Memory B cell (primary cell): ENCODE results near the gene YARS1.

Source experiments
- ATAC-seq: fragments of 150-1000 bp; cut with Tn5 transposase; 2 replicates; pipeline ENCODE4 v1.10.0; 2021; ENCODE audit warnings: low read depth, mild to moderate bottlenecking, moderate library complexity
- DNase-seq, 2 donors: peaks; one replicate each; pipeline ENCODE4 v3.0.0; 2022; ENCODE audit warnings: low spot score in 2 of 2
- H3K27ac Mint-ChIP-seq: one replicate; pipeline ENCODE4 v1.8.0; 2022; ENCODE audit warnings: mild to moderate bottlenecking, moderate library complexity, mixed read lengths
- H3K27me3 Mint-ChIP-seq: one replicate; pipeline ENCODE4 v1.8.0; 2022; ENCODE audit warnings: mixed read lengths
- H3K36me3 Mint-ChIP-seq: one replicate; pipeline ENCODE4 v1.8.0; 2022; ENCODE audit warnings: mild to moderate bottlenecking, mixed read lengths
- H3K4me1 Mint-ChIP-seq: one replicate; pipeline ENCODE4 v1.8.0; 2022; ENCODE audit warnings: mixed read lengths
- H3K4me3 Mint-ChIP-seq: one replicate; pipeline ENCODE4 v1.8.0; 2022; ENCODE audit warnings: mild to moderate bottlenecking, moderate library complexity, mixed read lengths
- H3K9me3 Mint-ChIP-seq: one replicate; pipeline ENCODE4 v1.8.0; 2022; ENCODE audit warnings: mixed read lengths

YARS1 gene

DNA sequence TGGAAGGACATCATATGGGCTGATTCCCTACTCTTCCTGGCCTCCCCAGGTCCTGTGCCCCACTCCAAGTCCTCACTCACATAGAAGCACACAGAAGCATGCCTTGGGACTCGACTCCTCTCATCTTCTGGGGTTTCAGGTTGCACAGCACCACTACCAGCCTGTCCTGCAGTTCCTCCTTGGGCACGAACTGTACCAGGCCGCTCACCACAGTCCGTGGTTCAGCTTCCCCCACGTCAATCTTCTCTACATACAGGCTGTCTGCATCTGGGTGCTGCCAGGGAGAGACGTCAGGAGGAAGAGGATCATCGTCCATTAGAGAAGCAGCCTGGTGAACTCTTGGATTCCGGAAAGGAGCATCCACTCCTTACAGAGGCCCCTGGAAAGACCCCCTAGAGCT is 37.2 kb downstream of the YARS1 start:
- Mint-ChIP-seq H3K9me3 (no peaks in the 10 kb centered on the region), H3K4me3 (no peak overlapping the region), H3K27ac (no peak overlapping the region), H3K36me3 (peaks cover 36% of the 10 kb centered on the region), H3K4me1 (no peaks in the 10 kb centered on the region), H3K27me3 (no peaks in the 10 kb centered on the region)
- ATAC-seq (no peak), DNase-seq (no peak)

GRCh38 chr1:32779242-32779641 is 37.9 kb downstream of the YARS1 start:
- H3K9me3 Mint-ChIP-seq = no peaks in the 10 kb centered on the region
- DNase-seq (no peak), ATAC-seq (no peak)
- H3K27ac Mint-ChIP-seq = no peak overlapping the region
- H3K4me3 Mint-ChIP-seq = no peak overlapping the region
- no peaks in the 10 kb centered on the region for H3K27me3 Mint-ChIP-seq
- H3K36me3 Mint-ChIP-seq = peaks cover 32% of the 10 kb centered on the region
- H3K4me1 Mint-ChIP-seq = no peaks in the 10 kb centered on the region

DNA sequence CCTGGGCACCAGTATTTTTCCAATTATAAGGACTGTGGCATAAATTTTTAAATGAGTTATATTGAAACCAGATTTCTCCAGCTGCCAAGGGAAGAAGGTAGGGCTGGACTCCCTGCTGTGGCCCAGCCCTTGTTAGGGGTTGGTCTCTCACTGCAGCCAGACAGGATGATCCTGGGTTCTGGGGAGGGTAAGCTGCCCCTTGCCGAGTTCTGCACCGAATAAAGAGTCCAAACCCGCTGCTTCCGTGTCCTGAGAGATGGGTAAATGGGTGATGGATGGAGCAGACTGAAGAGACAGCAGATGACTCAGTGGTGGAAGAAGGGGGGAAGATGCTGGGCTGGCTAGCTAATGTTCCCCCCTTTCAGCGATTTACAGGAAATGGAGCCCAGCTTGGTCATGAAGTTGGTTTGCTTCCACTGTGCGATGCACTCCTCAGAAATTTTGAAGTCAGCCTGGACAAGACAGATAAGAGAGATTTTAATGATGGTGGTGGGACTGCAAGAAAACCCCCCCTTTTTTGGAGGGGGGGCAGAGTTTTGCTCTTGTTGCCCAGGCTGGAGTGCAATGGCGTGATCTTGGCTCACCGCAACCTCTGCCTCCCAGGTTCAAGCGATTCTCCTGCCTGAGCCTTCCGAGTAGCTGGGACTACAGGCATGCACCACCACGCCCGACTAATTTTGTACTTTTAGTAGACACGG is 41.4 kb downstream of the YARS1 start:
- no peaks in the 10 kb centered on the region for H3K9me3 Mint-ChIP-seq
- DNase-seq (no peak), ATAC-seq (no peak)
- no peak overlapping the region for H3K27ac Mint-ChIP-seq
- peaks cover 4% of the 10 kb centered on the region for H3K27me3 Mint-ChIP-seq
- H3K4me3 Mint-ChIP-seq = no peak overlapping the region
- peaks cover 24% of the 10 kb centered on the region for H3K36me3 Mint-ChIP-seq
- H3K4me1 Mint-ChIP-seq = peaks cover 4% of the 10 kb centered on the region

- no peak for ATAC-seq
- Mint-ChIP-seq H3K36me3 (peaks cover 18% of the 10 kb centered on the region), H3K27ac (no peak overlapping the region), H3K27me3 (peaks cover 4% of the 10 kb centered on the region), H3K9me3 (no peaks in the 10 kb centered on the region), H3K4me3 (no peak overlapping the region), H3K4me1 (peaks cover 4% of the 10 kb centered on the region)
- no peak for DNase-seq
Measured at GRCh38 chr1:32774950-32775634, 42.1 kb downstream of the YARS1 start.

- peaks cover 4% of the 10 kb centered on the region for H3K4me1 Mint-ChIP-seq
- peaks cover 4% of the 10 kb centered on the region for H3K27me3 Mint-ChIP-seq
- no peaks in the 10 kb centered on the region for H3K9me3 Mint-ChIP-seq
- ATAC-seq (no peak), DNase-seq (no peak)
- no peak overlapping the region for H3K27ac Mint-ChIP-seq
- H3K36me3 Mint-ChIP-seq = peaks cover 15% of the 10 kb centered on the region
- no peak overlapping the region for H3K4me3 Mint-ChIP-seq
Measured at GRCh38 chr1:32774464-32774808, 42.7 kb downstream of the YARS1 start.

DNA sequence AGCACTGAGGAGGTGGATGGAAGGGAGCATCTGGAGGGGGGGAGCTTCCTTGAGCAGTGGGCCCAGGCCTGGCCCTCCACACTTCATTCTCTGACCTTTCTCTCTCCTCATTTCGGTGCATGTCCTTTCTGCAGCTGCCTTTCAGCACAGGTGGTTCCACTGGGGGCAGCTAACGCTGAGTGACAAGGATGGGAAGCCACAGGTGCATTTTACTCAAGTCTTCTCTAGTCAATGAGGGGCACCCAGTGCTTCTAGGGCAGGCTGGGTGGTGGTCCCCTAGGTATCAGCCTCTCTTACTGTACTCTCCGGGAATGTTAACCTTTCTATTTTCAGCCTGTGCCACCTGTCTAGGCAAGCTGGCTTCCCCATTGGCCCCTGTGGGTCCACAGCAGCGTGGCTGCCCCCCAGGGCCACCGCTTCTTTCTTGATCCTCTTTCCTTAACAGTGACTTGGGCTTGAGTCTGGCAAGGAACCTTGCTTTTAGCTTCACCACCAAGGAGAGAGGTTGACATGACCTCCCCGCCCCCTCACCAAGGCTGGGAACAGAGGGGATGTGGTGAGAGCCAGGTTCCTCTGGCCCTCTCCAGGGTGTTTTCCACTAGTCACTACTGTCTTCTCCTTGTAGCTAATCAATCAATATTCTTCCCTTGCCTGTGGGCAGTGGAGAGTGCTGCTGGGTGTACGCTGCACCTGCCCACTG is 43.2 kb downstream of the YARS1 start:
- H3K27ac Mint-ChIP-seq = no peak overlapping the region
- DNase-seq (no peak), ATAC-seq (no peak)
- H3K36me3 Mint-ChIP-seq = peaks cover 12% of the 10 kb centered on the region
- H3K4me3 Mint-ChIP-seq = no peak overlapping the region
- no peaks in the 10 kb centered on the region for H3K9me3 Mint-ChIP-seq
- peaks cover 4% of the 10 kb centered on the region for H3K4me1 Mint-ChIP-seq
- peaks cover 4% of the 10 kb centered on the region for H3K27me3 Mint-ChIP-seq

GRCh38 chr1:32773018-32773763 is 44.0 kb downstream of the YARS1 start:
- Mint-ChIP-seq H3K27ac (no peak overlapping the region), H3K9me3 (no peaks in the 10 kb centered on the region), H3K27me3 (peaks cover 4% of the 10 kb centered on the region), H3K4me3 (no peak overlapping the region), H3K4me1 (peaks cover 4% of the 10 kb centered on the region), H3K36me3 (peaks cover 11% of the 10 kb centered on the region)
- peak; percentile 94 for ATAC-seq
- DNase-seq = peak; percentile 68 to 69

DNA sequence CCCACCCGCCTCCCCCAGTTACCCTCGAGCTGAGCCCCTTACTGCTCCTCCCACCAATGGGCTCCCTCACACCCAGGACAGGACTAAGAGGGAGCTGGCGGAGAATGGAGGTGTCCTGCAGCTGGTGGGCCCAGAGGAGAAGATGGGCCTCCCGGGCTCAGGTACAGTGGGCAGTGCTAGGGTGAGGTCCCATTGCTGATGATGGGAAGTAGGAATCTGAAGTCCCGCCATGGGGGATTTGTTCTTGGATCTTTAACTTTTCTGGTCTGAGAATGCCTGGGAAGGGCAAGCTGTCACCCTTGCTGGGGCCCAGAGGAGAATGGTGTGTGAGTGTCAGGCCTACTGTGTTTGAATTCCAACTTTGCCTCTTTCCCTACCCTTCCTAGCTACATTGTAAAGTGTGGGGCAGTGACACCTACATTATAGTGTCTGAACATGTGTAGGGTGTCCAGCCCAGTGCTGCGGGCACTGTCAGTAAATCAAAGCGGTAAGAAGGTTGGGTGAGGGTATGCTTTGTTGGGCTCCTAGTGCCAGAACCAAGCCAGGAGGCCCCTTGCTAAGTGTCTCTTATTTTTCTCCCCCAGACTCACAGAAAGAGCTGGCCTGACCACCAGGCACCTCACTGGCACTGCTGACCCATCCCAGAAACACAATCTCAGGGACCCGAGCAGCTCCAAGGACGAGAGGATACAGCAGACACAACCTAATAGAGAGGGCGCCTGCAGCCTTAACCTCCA is 44.7 kb downstream of the YARS1 start:
- ATAC-seq (no peak), DNase-seq (no peak)
- H3K4me3 Mint-ChIP-seq = no peak overlapping the region
- H3K36me3 Mint-ChIP-seq = peaks cover 8% of the 10 kb centered on the region
- H3K9me3 Mint-ChIP-seq = no peaks in the 10 kb centered on the region
- H3K27ac Mint-ChIP-seq = no peak overlapping the region
- peaks cover 4% of the 10 kb centered on the region for H3K27me3 Mint-ChIP-seq
- H3K4me1 Mint-ChIP-seq = peaks cover 4% of the 10 kb centered on the region

GRCh38 chr1:32771561-32772280 is 45.4 kb downstream of the YARS1 start:
- no peak for DNase-seq
- H3K4me3 Mint-ChIP-seq = no peak overlapping the region
- ATAC-seq = no peak
- peaks cover 4% of the 10 kb centered on the region for H3K4me1 Mint-ChIP-seq
- no peak overlapping the region for H3K27ac Mint-ChIP-seq
- H3K9me3 Mint-ChIP-seq = no peaks in the 10 kb centered on the region
- H3K27me3 Mint-ChIP-seq = peaks cover 6% of the 10 kb centered on the region
- peaks cover 8% of the 10 kb centered on the region for H3K36me3 Mint-ChIP-seq

DNA sequence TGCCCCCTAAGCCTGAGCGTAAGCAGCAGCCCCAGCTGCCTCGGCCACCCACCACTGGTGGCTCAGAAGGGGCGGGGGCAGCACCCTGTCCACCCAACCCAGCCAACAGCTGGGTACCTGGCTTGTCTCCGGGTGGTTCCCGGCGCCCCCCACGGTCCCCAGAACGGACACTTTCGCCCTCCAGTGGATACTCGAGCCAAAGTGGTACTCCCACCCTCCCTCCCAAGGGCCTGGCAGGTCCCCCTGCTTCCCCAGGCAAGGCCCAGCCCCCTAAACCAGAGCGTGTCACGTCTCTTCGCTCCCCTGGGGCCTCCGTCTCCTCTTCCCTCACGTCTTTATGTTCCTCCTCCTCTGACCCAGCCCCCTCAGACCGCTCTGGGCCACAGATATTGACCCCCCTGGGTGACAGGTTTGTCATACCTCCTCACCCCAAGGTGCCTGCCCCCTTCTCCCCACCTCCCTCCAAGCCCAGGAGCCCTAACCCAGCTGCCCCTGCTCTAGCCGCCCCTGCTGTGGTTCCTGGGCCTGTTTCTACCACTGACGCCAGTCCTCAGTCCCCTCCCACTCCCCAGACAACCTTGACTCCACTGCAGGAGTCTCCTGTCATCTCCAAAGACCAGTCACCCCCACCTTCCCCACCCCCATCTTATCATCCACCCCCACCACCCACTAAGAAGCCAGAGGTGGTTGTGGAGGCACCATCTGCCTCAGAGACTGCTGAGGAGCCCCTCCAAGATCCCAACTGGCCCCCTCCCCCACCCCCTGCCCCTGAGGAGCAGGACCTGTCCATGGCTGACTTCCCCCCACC is 46.2 kb downstream of the YARS1 start:
- Mint-ChIP-seq H3K27ac (no peak overlapping the region), H3K36me3 (peaks cover 8% of the 10 kb centered on the region), H3K4me1 (peaks cover 4% of the 10 kb centered on the region), H3K4me3 (no peak overlapping the region), H3K27me3 (peaks cover 6% of the 10 kb centered on the region), H3K9me3 (no peaks in the 10 kb centered on the region)
- ATAC-seq = no peak
- DNase-seq = no peak

DNA sequence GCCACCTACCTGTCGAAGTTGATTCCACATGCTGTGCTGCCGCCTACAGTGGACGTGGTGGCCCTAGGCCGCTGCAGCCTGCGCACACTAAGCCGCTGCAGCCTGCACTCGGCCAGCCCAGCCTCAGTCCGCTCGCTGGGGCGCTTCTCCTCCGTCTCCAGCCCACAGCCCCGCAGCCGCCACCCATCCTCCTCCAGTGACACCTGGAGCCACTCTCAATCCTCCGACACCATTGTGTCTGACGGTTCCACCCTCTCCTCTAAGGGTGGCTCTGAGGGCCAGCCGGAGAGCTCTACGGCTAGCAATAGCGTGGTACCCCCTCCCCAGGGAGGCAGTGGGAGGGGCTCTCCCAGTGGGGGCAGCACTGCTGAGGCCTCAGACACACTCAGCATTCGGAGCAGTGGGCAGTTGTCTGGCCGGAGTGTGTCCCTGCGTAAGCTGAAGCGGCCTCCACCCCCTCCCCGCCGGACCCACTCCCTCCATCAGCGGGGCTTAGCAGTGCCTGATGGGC is 46.9 kb downstream of the YARS1 start:
- peaks cover 5% of the 10 kb centered on the region for H3K36me3 Mint-ChIP-seq
- no peaks in the 10 kb centered on the region for H3K9me3 Mint-ChIP-seq
- no peak overlapping the region for H3K27ac Mint-ChIP-seq
- ATAC-seq = no peak
- DNase-seq = no peak
- H3K4me1 Mint-ChIP-seq = peaks cover 4% of the 10 kb centered on the region
- peaks cover 6% of the 10 kb centered on the region for H3K27me3 Mint-ChIP-seq
- no peak overlapping the region for H3K4me3 Mint-ChIP-seq

- Mint-ChIP-seq H3K4me3 (no peak overlapping the region), H3K4me1 (peaks cover 4% of the 10 kb centered on the region), H3K27ac (no peak overlapping the region), H3K9me3 (no peaks in the 10 kb centered on the region), H3K36me3 (peaks cover 3% of the 10 kb centered on the region), H3K27me3 (peaks cover 6% of the 10 kb centered on the region)
- ATAC-seq (no peak), DNase-seq (no peak)
Measured at GRCh38 chr1:32769524-32770220, 47.5 kb downstream of the YARS1 start.
